GM18951 (cell line): ENCODE data around the gene PRR19.
"Not testable (repeated sequence)": the region's sequence is repeated elsewhere in the genome, so short reads cannot be mapped to it uniquely, and the experiment has no call there.

ENCODE experiments used
- POLR2A ChIP-seq: IDR thresholded peaks from 4 replicates; pipeline ENCODE4 v1.6.1; 2011; ENCODE audit warnings: mild to moderate bottlenecking; ENCODE audit not compliant: insufficient read length, insufficient read depth; ENCODE audit errors: extremely low read depth
- in situ Hi-C: fragments of 300-500 bp; cut with MboI; formaldehyde crosslinking; loops from one replicate; pipeline ENCODE4 v1.12.0; 2022; ENCODE audit warnings: low sequenced_read_pairs, mixed read lengths, inconsistent platforms; ENCODE audit not compliant: unreplicated experiment

PRR19 gene

DNA sequence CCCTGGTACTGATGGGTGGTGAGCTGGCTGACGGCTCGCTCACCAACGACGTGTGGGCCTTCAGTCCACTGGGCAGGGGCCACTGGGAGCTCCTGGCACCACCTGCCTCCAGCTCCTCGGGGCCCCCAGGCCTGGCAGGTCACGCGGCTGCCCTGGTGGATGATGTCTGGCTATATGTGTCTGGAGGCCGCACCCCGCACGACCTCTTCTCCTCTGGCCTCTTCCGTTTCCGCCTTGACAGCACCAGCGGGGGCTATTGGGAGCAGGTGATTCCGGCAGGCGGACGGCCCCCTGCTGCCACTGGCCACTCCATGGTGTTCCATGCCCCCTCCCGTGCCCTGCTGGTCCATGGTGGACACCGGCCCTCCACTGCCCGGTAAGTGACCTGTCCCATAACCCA is 34.0 kb downstream of the PRR19 start:
- in situ Hi-C loops, result no loop called here
- no peak for TF ChIP-seq POLR2A

DNA sequence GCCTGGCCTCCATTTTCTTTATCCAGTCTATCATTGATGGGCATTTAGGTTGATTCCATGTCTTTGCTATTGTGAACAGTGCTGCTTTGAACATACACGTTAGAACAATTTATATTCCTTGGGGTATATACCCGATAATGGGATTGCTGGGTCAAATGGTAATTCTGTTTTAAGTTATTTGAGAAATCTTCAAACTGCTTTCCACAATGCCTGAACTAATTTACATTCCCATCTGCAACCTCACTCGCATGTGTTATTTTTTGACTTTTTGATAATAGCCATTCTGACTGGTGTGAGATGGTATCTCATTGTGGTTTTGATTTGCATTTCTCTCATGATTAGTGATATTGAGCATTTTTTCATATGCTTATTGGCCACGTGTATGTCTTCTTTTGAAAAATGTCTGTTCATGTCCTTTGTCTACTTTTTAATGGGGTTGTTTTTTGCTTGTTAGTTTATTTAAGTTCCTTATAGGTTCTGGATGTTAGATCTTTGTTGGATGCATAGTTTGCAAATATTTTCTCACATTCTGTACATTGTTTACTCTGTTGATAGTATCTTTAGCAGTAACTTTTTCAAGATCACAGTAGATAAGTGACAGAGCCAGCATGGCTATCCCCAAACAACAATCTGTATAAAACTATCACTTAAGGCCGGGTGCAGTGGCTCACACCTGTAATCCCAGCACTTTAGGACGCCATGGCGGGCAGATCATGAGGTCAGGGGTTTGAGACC is 37.4 kb downstream of the PRR19 start:
- in situ Hi-C loops, result not testable (repeated sequence)

DNA sequence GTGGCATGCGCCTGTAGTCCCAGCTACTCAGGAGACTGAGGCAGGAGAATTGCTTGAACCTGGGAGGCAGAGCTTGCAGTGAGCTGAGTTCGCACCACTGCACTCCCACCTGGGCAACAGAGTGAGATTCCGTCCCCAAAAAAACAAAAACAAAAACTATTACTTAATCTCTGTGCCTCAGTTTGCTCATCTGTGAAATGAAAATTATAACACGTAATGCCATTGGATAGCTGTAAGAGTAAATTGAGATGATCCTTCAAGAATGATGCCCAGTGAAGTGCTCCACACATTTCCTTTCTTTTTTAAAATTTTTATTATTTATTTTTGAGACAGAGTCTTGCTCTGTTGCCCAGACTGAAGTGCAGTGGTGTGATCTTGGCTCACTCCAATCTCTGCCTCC is 38.0 kb downstream of the PRR19 start:
- in situ Hi-C loops, result not testable (repeated sequence)

DNA sequence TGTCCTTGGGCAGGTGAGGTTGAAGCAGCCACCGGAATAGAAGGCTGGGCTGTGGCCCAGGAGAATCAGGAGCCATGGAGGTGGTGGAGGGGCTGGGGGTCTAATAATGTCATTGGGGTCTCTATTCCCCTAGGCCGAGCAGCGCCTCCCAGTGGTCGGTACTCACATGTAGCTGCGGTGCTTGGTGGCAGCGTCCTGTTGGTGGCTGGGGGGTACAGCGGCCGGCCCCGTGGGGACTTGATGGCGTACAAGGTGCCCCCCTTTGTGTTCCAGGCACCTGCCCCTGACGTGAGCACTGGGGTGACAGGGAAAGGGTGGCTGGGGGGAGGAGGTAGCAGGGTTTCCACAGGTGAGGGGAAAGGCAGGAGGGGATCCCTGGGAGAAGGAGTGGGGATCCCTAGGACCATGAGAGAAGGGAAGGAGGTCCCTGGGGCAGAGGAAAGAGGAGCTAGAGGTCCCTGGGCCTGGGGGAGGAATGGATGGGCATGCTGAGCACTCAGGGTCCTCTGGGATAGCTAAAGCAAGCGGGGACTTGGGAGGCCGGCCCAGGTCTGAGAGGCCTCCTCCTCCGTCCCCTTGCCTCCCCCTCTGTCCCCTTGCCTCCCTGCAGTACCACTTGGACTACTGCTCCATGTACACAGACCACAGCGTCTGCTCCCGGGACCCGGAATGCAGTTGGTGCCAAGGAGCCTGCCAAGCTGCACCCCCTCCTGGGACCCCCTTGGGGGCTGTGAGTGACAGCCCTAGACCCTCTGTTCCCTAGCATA is 41.6 kb downstream of the PRR19 start:
- in situ Hi-C loops, result no loop called here
- TF ChIP-seq POLR2A, result no peak

DNA sequence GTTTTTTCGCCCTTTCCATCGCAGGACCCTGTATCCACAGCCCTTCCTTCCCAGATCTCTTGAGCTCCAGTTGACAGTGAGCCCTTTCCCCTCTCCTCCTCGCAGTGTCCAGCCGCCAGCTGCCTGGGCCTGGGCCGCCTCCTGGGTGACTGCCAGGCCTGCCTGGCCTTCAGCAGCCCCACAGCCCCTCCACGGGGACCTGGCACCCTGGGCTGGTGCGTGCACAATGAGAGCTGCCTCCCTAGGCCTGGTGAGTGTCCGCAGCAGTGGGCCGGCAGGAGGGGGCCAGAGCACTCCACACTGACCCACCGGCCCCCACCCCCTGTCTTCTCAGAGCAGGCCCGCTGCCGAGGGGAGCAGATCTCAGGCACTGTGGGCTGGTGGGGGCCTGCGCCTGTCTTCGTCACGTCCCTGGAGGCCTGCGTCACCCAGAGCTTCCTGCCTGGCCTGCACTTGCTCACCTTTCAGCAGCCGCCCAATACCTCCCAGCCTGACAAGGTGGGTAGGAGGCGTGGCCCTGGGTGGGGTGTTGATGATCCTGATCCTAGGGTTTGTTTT is 42.5 kb downstream of the PRR19 start:
- in situ Hi-C loops, result no loop called here
- no peak for TF ChIP-seq POLR2A

DNA sequence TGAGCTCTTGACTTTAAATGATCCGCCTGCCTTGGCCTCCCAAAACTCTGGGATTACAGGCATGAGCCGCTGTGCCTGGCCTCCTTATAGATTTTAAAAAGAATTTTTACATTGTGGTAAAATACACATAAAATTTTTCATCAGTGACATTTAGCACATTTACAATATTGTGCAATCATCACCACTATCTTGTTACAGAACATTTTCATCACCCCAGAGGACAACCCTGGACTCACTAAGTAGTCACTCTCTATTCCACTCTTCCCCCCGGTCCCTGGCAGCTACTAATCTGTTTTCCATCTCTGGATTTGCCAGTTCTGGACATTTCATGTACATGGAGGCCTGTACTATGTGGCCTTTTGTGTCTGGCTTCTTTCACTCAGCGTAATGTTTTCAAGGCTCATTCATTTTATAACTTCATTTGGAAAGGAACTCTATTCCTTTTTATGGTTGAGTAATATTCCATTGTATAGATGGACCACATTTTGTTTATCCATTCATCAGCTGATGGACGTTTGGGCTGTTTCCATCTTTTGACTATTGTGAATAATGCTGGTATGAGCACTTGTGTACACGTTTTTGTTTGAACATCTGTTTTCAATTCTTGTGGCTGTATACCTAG is 43.4 kb downstream of the PRR19 start:
- in situ Hi-C loops, result no loop called here
- TF ChIP-seq POLR2A, result no peak

DNA sequence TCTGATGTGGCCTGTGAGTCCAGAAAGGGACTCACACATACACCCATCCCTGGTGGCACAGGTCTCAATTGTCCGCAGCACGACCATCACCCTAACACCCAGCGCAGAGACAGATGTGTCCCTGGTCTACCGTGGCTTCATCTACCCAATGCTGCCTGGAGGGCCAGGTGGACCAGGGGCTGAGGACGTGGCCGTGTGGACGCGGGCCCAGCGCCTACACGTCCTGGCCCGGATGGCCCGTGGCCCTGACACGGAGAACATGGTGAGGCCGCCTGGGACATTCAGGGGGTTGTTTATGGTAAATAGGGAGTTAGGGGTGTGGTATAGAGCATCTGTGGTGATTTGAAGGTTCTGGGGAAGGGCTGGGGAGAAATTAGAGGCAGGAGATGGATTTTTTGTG is 46.3 kb downstream of the PRR19 start:
- in situ Hi-C loops, result no loop called here

DNA sequence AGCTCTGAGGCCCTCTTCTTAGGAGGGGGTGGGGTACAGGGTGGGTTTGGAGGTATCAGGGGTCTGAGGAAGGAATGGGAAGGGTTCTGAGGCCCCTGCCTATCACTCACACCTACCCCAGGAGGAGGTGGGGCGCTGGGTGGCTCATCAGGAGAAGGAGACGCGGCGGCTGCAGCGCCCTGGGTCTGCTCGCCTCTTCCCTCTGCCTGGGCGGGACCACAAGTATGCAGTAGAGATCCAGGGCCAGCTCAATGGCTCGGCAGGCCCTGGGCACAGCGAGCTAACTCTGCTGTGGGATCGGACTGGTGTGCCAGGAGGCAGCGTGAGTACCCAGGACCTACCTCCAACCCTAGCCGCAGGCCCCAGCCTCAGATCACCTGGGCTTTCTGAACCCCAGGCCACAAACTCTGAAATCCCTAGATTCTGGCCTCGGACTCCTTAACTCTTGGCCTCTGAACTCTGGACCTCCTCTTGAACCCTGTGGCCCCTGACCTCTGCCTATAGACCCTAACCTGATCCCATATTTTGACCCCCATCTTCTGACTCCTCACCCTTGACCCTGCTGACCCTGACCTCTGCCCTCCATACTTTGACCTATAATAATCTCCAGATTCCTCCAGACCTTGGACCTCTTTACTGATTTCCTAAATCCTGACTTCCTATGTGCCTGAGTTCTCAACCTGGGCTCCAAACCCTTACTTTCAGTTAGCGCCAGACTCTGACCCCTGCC is 47.6 kb downstream of the PRR19 start:
- in situ Hi-C loops, result no loop called here
- TF ChIP-seq POLR2A, result no peak

More for the DNA sequence above, 46.3 kb downstream of the PRR19 start:
- no peak for TF ChIP-seq POLR2A

DNA sequence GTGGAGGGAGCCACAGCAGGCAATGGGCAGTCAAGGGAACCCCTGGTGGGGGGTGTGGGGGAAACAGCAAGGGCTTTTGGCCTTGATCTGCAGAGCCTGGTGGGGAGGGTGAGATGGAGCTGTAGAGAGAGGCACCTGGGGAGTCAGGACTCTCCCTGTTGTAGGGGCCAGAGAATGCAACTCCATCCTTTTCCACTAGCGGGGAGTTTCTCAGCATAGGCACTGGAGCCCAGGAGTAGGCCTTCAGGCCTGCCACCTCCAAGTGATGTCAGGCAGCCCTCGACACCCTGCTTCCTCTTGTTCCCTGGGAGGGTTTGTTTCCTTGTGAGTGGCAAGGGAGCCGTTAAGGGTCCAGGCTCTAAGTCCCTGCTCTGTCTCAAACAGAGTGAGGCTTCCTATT is 48.5 kb downstream of the PRR19 start:
- in situ Hi-C loops, result no loop called here
- TF ChIP-seq POLR2A, result no peak

DNA sequence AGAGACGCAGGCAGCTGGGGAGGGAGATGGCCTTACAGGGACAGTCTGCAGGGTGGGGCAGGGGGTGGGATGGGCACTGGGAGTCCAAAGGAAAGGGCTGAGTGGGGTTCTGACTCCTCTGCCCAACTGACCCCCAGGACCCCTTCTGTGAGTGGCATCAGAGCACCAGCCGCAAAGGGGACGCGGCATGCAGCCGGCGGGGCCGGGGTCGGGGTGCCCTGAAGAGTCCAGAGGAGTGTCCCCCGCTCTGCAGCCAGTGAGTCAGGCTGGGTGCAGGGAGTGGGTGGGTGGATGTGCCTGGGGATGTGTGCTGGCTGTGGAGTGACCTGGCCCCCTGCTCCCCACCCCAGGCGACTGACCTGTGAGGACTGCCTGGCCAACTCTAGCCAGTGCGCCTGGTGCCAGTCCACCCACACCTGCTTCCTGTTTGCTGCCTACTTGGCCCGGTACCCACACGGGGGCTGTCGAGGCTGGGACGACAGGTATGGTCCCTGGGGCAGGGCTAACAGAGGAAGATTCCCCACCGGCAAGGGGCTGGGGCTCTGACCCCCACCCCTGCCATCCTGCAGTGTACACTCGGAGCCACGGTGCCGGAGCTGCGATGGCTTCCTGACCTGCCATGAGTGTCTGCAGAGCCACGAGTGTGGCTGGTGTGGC is 49.3 kb downstream of the PRR19 start:
- in situ Hi-C loops, result no loop called here

DNA sequence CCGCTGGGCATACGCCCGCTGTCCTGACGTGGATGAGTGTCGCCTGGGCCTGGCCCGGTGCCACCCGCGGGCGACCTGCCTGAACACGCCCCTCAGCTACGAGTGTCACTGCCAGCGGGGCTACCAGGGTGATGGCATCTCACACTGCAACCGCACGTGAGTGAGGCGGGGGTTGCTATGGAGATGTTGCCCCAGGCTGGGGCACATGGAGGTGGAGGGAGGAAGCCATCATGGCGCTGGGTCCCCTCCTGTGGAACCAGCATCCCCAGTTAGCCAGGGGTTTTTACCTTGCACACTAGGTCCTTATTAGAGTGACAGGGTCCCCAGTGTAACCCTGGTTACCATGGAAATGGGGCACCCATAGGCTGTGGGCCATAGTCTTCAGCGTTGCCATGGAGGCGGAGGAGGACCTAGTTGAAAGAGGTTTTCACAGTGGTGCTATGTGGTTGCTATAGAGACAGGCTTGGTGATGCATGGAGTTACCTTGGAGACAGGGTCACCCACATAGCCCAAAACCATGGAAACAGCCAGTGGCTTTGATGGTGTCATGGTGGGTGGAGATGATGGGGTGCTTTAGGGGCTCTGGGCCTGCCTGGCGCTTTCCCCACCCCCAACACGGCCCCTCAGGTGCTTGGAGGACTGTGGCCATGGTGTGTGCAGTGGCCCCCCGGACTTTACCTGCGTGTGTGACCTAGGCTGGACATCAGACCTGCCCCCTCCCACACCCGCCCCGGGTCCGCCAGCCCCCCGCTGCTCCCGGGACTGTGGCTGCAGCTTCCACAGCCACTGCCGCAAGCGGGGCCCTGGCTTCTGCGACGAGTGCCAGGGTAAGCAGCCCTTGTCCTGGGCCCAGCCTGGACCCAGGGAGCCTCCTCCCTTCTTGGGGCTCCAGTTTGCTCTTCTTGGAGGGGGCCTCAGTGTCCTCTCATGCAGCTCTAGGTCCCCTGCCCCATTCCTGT is 50.6 kb downstream of the PRR19 start:
- no peak for TF ChIP-seq POLR2A

More for the DNA sequence above, 49.3 kb downstream of the PRR19 start:
- no peak for TF ChIP-seq POLR2A

More for the DNA sequence above, 50.6 kb downstream of the PRR19 start:
- in situ Hi-C loops, result no loop called here
